DOHH2 (cell line): Measurements from ENCODE around the gene DUSP2.

Source experiments
- CTCF ChIP-seq: fragments of 200-600 bp; sonication (generic); IDR thresholded peaks from one replicate; pipeline ENCODE4 v1.5.1; 2014; ENCODE audit warnings: antibody characterized with exemption, mild to moderate bottlenecking, low read depth, low read length; ENCODE audit not compliant: poor library complexity, severe bottlenecking
- EZH2phosphoT487 ChIP-seq: fragments of 200-600 bp; sonication (generic); IDR thresholded peaks from 2 replicates; pipeline ENCODE4 v1.6.1; 2017; ENCODE audit warnings: borderline replicate concordance, mild to moderate bottlenecking, antibody characterized with exemption, low read length, moderate library complexity, mixed read lengths

GRCh38 chr2:96180521-96180920 lies 35.3 kb upstream of the DUSP2 start:
- TF ChIP-seq CTCF (no peak), EZH2phosphoT487 (no peak)
